HG03442 (cell line): ENCODE measurements around the gene CLEC18C.
"Not testable (repeated sequence)": the region's sequence is repeated elsewhere in the genome, so short reads cannot be mapped to it uniquely, and the experiment has no call there.

Experiments
- ATAC-seq: cut with Tn5 transposase; IDR thresholded peaks from one replicate; pipeline ENCODE4 v1.9.1; 2021; ENCODE audit warnings: mild to moderate bottlenecking, moderate library complexity; ENCODE audit not compliant: unreplicated experiment

Gene CLEC18C

DNA sequence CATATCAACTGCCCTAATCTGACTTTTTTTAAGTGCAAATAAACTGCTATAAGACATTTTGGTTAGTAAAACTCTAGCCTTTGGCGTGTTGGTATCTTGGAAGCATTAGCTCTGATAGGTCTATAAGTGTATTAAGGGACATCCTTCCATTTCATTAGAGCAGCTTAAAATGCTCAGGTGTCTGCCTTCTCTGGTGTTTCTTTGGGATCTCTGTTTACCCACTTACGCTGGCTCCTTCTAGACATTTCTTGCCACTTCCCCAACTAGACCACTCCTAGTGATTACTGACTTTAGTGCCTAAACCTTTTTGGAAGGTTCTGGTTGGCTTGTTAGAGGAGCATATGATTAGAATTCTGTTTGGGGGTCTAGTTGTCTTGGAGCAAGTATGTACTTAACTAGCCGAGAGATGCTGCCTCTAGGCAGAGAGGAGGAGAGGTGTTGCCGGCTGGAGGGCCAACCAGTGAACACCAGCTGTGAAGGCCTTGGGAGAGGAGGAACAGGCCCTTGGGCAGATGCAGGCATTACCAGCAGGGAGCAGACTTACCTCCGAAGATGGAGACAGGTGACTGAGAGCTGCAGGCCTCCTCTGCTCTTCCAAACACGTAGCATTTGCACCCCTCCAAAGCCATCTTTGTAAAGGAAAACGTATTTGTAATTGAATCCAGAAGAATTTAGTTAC is 15.2 kb upstream of the CLEC18C start:
- no peak for ATAC-seq

DNA sequence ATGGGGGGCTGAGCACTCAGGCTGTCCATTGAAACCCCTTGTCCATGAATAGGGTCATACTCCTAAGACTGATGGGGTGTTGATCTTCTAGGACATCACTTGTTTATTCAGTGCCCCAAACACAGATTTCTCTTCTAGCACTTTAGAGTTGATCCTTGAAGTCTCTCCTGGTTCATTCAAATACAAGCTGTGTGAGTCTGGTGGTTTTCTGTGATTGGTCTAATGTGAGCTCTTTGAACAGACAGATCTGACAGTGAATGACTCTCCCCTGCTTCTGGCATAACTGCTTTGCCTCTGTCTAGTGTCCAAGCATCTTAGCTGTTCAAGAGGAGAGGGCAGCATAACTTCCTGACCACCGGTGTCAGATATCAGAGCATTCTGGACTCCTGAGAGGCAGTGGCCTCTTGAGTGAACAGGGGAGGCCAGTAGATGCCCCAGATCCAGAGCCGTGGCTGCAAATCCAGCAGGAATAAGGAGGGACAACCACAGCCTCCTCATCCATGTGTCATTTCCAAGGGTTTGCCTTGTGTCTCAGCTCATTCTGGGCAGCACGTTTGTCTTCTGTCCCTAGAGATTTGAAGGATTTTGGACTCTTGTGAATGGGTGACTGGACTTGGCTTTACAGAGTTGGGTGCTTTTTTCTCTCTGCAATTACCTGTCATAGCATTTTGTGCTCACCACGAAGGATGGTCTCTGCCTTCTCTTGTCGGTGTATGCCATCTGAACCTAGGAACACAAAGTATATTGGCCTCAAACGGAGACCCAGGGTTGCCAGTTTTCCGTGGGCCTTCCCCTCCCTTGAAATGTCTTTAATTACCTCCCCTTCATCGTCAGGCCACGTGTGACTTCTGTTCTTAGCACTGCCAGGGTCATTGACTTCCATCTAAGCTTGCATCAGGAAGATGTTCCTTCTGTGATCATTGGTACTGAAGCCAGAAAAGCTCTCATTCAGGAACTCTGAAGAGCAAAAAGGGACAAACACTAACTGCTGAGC is 13.9 kb upstream of the CLEC18C start:
- no peak for ATAC-seq

DNA sequence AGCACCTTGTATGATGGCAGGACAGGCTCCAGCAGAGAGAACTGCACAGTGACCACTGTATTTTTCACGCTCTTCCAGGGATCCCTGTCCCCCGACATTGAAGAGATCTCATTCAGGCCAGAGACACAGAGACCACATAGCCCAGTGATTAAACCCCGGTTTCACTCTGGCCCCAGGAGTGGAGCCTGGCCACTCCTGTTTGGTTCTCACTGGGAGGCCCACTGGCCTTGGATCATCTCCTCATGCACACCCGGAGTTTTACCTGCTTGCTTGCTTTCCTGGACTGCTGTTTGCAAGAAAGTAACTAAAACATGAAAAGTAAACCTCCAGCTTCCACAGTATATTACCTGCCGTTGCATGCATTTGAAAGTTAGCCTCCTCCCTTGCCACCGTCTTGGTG is 13.2 kb upstream of the CLEC18C start:
- ATAC-seq: no peak

DNA sequence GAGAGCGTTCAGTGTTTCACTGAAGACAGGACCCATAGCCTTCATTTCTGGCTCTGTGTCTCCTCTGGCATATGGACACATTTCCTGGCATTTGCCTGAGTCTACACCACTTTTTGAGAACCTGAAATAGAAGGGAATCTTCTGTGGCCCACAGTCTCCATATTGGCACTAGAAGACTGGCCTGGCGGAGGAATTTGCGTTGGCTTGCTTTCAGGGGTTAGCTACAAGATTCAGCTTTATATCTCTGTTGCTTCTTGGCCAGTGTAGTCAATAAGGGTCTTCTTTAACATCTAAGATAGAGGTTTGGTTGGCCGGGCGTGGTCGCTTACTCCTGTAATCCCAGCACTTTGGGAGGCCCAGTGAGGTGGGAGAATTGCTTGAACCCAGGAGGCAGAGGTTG is 12.8 kb upstream of the CLEC18C start:
- ATAC-seq: no peak

DNA sequence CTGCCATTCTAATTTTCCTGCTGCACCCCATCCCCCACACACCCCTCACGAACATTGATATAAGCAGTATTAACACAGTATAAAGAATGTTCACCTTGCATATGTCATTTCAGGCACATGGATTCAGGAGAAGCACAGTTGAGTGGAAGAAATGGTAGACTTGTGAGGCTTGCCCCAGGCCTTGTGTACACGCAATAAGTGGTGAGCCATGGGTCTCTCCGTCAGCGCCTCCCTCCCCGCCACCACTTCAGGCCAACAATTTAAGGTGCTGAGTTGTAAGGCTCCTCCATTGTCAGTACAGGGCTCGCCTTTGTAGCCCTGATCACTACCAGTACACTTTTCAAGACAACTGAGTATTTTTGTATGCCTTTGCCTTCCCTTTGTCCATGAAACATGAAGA is 12.2 kb upstream of the CLEC18C start:
- no peak for ATAC-seq

DNA sequence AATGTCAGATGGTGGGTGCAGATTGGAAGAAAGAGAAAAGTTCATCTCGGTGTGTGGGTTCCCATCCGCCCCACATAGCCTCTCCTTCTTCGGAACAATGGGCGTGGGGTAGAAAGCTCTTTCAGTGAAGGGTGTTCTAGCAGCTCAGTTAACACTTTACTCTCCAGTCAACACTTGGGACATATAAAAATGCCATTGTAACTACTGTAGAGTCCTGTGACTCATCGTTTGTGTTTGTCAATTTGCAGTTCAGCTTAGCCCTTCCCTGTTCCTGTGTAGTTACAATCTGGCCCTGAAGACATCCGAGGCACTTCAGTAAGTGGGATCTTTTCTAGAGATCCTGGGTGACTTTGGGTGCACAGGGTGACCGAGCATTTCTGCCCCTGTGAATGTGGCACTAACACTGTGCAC is 11.5 kb upstream of the CLEC18C start:
- no peak for ATAC-seq

DNA sequence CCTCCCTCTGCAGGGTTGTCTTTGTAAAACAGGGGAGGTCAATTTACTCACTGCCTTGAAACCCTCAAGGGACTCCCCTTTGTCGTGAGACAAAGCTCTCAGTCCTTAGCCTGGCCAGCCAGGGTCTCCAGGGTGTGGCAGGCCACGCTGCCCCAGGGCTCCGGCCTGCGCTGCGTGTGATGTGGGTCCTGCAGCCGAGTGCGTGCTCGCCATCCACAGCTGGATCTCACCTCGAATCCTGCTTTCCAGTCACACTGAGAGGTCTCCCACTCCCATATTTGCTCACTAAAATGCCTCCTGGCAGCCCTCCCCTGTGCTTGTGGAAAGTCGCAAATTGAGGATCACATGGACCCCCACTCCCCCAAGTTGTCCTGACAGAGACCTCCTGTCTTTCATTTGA is 10.0 kb upstream of the CLEC18C start:
- ATAC-seq: no peak

DNA sequence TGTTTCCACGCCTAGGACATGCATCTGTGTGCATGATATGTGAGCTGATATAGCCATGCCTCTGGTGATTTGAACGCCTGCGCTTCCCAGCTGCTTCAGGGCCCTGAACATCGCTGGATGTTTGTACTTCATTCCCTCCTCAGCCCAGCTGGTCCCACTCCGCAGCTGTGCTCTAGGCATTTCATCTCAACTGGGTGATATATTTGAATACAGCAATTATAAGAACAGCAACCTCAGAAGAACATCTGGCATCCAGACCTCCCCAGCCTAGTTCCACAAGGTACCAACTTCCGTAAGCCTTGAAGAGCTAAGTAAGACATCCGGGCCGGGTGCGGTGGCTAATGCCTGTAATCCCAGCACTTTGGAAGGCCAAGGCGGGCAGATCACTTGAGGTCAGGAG is 6.9 kb upstream of the CLEC18C start:
- not testable (repeated sequence) for ATAC-seq

DNA sequence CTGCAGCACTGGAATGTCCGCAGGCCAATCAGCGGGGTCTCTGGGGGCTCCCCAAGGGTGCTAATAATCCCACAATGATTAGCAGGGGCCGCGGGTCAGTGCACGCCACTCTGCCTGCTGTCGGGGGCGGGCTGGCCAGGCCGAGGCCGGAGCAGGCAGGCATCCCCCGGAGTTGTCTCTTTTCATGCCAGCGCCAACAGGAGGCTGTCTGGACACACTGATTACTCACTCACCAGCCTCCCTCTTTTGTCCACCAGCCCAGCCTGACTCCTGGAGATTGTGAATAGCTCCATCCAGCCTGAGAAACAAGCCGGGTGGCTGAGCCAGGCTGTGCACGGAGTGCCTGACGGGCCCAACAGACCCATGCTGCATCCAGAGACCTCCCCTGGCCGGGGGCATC is 329 bp downstream of the CLEC18C start:
- ATAC-seq: not testable (repeated sequence)

DNA sequence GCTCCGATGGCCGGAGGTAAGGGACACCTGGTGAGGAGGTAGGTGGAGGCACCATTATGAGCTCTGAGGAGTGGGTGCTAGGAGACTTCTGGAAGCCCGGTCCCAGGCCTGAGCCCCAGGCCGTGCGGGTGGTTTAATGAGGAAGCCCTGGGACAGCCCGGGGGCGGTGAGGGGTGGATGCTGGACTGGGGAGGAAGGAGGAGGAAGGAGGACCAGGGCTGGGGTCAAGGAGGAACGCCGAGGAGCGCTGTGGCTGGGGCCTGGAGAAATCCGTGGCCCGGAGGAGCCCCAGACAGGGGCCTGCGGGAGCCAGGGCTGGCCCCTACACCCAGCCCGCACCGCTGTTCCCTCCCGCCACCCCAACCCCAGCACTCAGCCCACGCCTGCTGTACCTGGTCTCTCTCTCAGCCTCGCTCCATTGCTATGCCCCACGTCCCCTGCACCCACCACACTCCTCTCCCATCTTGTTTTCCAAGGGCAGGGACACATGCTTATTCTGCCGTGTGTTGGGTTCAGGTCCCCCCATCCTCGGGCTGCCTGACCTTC is 873 bp downstream of the CLEC18C start:
- not testable (repeated sequence) for ATAC-seq

DNA sequence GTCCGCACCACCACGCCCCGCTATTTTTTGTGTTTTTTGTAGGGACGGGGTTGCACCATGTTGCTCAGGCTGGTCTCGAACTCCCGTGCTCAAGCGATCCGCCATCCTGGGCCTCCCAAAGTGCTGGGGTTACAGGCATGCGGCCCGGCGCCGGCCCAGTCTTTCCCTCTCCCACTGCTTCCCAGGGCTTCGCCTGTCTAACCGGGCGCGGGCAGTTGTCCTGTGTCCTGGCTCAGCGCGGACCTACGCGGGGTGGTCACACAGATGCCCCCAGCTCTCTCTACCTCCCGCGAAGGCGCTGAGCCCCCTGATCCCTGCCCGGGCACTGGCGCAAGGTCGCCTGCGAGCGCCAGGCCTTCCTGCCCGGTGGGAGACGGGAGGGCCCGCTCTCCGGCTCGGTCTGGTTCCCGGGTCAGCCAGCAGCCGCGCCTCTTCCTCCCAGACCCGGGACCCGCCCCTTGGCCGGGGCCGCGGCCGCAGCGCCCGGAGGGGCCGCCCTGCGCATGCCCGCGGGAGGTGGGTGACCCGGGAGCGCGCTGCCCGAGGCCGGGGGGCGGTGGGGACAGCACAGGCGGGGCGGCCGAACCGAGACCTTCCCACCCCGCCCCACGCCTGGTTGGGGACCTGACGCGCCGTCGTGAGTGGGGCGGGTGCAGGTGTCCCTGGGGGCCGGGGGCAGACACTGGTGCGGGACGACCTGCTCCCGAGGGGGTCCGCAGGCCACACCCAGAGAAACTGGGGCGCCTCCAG is 14.4 kb downstream of the CLEC18C start:
- not testable (repeated sequence) for ATAC-seq

DNA sequence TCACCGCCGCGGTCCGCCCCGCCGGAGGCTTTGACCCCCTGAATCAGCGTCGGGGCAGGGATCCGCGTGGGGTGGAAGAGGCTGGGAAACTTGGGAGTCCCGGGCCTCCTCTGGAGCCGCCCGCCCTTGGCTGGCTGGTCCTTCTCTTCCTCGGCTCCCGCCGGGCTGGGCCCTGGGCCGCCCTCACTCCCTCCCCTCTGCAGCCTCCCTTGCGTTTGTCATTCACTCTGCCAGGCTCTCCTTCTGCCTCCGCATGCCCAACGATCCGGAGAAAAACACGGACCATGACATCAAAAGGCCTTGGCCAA is 15.0 kb downstream of the CLEC18C start:
- ATAC-seq: not testable (repeated sequence)

DNA sequence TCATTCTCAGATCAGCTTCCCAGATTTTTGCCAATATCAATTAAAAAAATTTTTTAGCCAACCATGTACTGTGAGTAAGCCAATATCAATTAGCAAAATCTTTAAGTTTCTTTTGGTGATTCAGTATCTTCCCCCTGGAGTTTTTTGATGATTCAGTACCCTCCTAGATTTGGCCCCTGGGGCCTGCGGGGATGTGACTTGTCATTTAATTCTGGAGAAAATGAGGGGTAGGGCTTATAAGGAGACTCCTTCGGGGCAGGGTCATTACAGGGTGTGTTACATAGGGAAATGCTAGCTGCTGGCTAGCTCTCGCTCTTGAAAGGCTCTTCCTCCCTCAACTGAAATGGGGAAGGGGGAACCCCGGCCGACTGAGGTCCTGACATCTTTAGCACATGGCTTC is 17.0 kb downstream of the CLEC18C start:
- not testable (repeated sequence) for ATAC-seq

DNA sequence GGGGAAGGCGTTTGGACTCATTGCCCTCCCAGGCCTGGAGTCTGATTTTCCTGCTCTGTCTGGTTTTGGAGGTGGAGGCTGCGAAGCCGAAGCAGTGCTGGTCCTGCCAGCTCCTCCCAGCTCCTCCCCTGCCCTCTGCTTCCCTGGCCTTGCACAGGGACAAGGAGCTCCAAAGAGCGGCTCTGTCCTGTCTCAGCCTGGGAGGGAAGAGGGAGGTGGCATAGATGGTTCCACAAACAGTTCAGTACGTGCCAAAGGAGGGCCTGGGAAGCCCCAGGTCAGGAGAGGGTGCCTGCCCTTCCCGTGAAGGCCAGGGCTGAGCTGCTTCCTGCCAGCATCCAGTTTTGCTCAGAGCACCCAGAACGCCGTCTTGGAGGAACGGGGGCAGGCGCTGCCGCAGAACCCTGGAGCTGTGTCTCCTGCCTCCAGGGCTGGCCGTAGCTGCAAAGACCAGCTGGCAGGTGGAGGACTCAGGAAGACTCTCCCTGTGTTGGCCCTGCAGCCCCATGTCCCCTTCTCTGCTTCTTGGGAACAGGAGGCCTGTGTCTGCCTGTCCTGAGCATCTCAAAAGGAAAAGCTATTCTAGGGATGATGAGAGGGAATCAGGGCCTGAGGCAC is 23.2 kb downstream of the CLEC18C start:
- not testable (repeated sequence) for ATAC-seq

DNA sequence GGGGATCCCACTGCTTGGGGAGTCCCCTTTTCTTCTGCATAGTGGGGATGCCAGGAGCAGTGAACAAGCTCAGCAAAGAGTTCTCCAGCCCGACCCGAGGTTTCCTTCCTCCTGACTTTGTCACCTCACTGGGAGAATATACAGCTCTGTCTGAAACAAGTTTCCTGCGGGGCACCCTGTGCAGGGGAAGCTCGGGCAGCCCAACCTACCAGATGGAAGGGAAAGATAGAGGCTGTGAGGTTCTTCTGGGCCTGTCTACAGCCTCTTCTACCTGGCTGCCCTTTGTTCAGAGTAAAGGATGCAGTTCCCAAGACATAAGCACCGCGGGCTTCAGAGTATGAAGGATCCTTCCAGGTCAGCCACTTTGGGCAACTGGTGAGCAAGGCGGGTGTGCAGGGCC is 24.0 kb downstream of the CLEC18C start:
- not testable (repeated sequence) for ATAC-seq

DNA sequence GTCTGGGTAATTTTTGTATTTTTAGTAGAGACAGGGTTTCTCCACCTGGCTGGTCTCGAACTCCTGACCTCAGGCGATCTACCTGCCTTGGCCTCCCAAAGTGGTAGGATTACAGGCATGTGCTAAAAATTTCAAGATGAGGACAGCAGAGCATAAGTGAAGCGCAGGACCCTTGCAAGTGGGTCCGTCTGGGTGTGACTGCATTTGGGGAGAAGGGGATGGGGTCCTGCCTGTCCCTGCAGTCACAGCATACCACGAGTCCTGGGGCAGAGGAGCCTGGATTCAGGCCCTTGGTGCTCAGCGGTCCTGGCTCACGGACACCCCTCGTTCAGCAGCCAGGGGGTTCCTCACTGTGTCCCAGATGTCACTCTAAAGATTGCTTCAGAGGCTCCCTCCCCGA is 24.6 kb downstream of the CLEC18C start:
- not testable (repeated sequence) for ATAC-seq

DNA sequence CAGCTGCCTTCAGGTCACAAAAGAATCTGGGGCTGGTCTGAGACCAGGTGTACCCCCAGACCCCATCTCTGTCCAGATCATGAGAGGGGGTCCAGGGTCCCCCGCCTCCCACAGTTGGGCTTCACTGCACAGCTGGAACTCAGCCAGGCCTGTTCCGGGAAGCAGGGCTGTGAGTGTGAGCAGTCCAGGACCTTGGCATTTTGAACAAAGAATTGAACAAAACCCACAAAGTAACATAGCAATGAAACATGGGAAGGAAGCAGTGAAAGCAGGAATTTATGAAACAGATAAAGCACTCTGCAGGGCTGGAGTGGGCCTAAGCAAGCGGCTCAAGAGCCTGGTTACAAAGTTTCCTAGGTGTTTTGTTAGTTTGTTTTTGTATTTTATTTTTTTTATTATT is 25.1 kb downstream of the CLEC18C start:
- ATAC-seq: not testable (repeated sequence)

DNA sequence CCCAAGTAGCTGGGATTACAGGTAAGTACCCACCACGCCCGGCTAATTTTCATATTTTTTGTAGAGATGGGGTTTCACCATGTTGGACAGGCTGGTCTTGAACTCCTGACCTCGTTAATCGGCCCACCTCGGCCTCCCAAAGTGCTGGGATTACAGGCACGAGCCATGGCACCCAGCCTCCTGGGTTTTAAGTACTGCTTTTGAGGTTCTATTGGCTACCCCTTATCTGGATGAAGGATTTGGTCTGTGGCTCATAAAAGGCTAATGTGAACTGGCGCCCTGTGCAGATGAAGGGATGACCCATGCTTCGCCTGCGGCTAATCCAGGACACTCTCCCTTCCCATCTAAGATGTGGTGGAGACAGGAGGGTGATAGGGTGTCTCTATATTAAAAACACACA is 25.6 kb downstream of the CLEC18C start:
- ATAC-seq: not testable (repeated sequence)

DNA sequence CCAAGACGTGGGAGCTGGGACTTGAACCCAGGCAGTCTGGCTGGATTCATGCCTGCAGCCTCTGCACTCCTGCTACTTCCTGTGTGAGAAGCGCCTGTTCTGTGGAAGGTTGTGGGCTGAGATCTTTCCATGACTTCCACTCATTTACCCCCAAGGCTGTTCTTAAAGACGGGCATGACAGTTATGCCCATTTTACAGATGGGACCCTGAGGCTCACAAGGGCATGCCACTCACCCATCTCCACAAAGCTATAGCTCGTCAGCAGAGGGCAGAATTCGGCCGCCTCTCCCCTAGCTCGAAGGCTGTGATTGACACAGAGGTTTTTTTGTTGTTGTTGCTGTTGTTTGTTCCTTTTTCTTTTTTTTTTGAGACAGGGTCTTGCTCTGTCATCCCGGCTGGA is 26.5 kb downstream of the CLEC18C start:
- ATAC-seq: not testable (repeated sequence)

DNA sequence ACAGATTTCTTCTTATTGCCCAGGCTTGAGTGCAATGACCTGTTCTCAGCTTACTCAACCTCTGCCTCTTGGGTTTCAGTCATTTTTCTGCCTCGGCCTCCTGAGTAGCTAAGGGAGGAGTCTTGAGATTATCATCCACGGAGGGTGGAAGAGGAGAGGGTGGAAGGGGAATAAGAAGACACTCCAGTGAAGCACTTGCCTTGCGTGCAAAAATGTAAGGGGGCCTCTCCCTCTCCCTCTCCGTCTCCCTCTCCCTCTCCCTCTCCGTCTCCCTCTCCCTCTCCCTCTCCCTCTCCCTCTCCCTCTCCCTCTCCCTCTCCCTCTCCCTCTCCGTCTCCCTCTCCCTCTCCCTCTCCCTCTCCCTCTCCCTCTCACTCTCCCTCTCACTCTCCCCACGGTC is 29.9 kb downstream of the CLEC18C start:
- not testable (repeated sequence) for ATAC-seq

DNA sequence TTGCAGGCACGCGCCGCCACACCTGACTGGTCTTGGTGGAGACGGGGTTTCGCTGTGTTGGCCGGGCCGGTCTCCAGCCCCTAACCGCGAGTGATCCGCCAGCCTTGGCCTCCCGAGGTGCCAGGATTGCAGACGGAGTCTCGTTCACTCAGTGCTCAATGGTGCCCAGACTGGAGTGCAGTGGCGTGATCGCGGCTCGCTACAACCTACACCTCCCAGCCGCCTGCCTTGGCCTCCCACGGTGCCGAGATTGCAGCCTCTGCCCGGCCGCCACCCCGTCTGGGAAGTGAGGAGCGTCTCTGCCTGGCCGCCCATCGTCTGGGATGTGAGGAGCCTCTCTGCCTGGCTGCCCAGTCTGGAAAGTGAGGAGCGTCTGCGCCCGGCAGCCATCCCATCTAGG is 30.4 kb downstream of the CLEC18C start:
- ATAC-seq: not testable (repeated sequence)
